KOPT-K1 (cell line): ENCODE measurements around the gene ITIH5.

ENCODE experiments used
- H3K27ac ChIP-seq: fragments of 200-600 bp; sonication (generic); 2 replicates; pipeline ENCODE4 v1.5.1; 2016; ENCODE audit warnings: antibody characterized with exemption, mild to moderate bottlenecking, low read depth, low read length; ENCODE audit not compliant: poor library complexity, severe bottlenecking
- H3K36me3 ChIP-seq: fragments of 200-600 bp; sonication (generic); 2 replicates; pipeline ENCODE4 v1.5.1; 2017; ENCODE audit warnings: antibody characterized with exemption, mild to moderate bottlenecking, low read length, moderate library complexity; ENCODE audit not compliant: insufficient read depth
- H3K9me3 ChIP-seq: fragments of 200-600 bp; sonication (generic); 2 replicates; pipeline ENCODE4 v1.5.1; 2017; ENCODE audit warnings: antibody characterized with exemption, low read length, mild to moderate bottlenecking; ENCODE audit not compliant: insufficient read depth, poor library complexity, severe bottlenecking

ITIH5 gene

DNA sequence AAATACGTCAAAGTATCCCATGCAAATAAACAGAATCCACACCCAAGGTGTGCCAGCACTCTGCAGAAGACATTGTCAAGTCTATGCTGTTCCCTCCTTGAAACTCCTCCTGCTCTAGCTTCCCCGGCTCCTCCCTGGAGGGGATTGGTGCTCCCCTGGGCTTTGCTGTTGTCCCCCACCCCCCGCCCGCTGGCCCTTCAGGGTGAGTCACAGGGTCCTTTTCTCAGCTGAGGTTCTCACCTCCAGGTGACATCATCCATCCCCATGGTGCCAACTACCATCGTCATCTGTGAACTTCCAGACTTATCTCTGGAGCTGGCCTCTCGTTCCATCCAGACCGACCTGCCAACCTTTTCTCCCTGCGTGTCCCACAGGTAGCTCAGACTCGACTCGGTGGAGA lies 77.0 kb downstream of the ITIH5 start:
- no peaks in the 10 kb centered on the region for H3K9me3 ChIP-seq
- H3K36me3 ChIP-seq = no peaks in the 10 kb centered on the region
- no peak overlapping the region for H3K27ac ChIP-seq

DNA sequence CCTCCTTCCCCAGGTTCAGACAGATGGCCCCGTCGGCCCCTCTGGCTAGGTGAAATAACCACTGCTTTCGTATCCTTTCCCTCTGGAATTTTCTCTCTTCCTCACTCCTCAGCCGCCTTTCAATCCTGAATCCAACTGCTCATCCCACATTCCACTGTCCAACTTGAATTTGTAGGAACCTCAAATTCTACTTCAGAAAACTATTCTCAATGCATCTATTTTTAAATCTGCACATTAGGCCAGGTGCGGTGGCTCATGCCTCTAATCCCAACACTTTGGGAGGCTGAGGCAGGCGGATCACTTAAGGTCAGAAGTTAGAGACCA lies 78.9 kb downstream of the ITIH5 start:
- no peaks in the 10 kb centered on the region for H3K9me3 ChIP-seq
- H3K27ac ChIP-seq = no peak overlapping the region
- H3K36me3 ChIP-seq = no peaks in the 10 kb centered on the region

DNA sequence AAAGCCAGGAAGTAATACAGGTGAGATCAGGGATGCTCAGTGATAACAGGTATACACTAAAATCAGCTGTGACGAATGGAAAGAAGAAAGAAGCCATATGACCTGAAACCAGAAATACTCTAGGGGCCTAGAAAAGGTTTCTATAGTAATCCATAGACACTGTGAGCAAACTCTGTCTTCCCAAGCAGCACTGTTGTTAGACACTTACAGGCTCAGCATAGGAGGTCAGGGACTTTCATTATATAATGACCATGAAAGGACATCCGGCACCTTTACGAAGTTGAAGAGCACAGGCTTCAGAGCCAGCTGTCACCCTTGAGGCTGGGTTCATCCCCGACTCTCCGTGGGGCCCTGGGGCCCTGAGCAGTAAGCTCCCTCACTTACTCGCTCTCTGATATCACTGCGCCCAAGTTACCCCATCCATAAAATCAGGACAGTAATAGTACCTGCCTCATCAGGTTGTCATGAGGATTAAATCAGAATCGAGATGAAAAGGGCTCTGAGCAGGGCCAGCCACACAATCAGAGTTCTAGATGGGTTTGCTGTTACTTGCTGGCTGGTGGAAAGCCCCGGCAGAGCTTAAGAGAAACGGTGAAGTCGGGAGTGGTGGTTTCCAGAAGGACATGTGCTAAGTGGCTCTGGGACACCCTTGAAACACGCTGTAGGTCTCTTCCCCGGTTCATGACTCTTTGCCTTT lies 79.5 kb downstream of the ITIH5 start:
- Histone ChIP-seq H3K27ac (no peak overlapping the region), H3K9me3 (no peaks in the 10 kb centered on the region), H3K36me3 (no peaks in the 10 kb centered on the region)

DNA sequence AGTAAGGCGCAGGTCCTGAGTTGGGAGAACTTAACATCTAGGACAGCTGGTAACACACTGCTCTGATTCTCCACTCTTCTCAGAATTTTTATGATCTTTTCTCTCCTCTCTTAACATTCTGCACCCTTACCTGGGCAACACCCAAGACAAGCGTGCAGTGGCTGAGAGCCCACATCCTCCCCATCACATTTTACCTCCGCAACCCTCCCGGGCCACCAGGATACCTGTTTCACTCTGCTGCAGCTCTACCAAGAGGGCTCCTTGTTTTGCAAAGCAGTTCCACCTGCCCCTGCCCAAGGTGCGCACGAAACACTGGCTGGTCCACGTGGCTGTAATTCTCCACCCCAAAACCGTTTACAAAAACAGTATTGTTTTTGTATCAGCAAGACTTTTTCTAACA lies 81.5 kb downstream of the ITIH5 start:
- Histone ChIP-seq H3K27ac (no peak overlapping the region), H3K36me3 (no peaks in the 10 kb centered on the region), H3K9me3 (no peaks in the 10 kb centered on the region)

DNA sequence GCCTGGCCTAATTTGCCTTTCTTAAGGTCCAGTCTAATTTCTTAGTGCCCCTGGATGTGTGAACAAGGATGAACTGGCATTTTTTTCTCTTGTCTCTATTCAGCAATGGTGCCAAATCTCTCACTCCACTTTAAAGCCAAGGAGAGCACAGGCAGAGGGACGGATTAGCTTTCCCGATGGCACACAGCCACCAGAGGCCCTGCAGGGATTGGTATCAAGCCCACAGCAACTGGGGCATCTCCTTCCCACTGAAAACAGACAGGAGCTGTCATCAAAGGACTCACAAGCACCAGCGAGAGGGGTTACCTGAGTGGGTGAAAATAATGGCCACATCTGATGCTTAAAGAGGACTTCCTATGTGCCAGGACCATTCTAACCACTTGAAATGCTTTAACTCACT lies 83.1 kb downstream of the ITIH5 start:
- H3K9me3 ChIP-seq = no peaks in the 10 kb centered on the region
- H3K36me3 ChIP-seq = no peaks in the 10 kb centered on the region
- H3K27ac ChIP-seq = no peak overlapping the region

DNA sequence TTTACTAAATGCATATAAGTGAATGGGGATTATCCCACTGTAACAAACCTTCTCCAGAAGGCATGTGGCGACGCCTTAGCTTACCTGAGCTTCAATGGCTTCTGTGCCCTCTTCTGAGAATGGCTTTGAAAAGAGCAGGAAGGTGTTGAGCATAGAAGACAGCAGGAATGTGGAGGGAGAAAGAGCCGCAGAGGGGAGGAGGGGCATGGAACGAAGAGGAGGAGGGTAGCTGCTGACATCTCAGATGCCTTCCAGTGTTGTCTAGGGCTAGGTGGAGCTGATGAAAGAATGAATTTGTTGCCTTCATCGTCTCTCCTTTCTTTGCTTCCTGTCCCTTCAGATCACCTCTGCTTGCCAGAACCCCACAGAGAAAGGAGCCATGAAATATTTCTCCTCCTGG lies 86.2 kb downstream of the ITIH5 start:
- H3K9me3 ChIP-seq = no peaks in the 10 kb centered on the region
- H3K36me3 ChIP-seq = no peaks in the 10 kb centered on the region
- no peak overlapping the region for H3K27ac ChIP-seq

DNA sequence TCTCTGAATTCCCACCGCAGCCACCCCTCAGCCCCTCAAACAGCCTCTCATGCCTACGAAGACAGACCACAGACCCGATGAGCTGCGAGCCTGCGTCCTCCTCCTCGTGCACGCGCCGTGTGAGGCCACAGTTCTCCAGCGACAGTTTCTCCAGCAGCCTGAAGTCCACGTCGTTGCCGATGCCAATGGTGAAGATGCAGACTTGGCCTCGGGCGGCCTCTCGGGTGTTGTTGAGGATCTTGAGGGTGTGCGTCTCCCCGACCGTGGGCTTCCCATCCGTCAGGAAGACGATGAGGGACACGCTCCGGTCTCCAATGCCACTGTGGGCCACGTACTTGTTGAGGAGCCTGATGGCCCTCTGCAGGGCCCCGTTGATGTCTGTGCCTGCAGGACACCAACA lies 87.1 kb downstream of the ITIH5 start:
- Histone ChIP-seq H3K36me3 (no peaks in the 10 kb centered on the region), H3K27ac (no peak overlapping the region), H3K9me3 (no peaks in the 10 kb centered on the region)

DNA sequence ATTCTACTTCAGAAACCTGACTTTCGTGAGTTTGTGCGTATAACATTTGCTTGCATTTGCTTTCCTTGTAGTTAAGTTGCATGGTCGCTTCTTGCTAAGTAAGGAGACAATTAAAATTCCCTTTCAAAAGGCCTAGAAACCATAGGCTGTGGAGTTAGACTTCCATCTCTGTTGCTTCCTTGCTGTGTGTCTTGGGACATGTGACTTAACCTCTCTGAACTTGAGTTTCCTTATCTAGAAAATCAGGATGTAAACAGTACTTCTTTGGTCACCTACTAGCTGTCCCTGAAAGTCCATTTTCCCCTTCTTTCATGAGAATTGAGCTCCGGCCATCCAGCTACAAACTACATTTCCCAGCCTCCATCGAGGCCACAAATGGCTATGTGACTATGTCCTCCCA lies 89.2 kb downstream of the ITIH5 start:
- Histone ChIP-seq H3K27ac (no peak overlapping the region), H3K36me3 (no peaks in the 10 kb centered on the region), H3K9me3 (no peaks in the 10 kb centered on the region)

DNA sequence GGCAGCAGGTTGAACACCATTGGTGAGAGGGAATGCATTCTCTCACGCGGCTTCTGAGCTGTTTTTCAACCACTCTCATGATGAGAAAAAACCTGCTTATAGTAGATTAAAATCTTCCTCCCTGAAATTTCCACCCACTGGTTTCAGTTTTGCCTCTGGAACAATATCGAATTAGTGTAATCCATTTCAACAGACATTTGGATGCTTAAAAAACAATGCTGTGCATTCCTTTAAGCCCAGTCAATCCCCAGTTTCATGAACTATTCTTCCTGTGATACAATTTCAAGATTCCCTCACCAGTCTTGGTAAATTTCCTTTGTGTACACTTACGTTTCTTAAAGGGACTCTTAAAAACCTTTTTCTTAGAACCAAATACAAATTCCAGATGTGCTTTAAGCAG lies 89.6 kb downstream of the ITIH5 start:
- Histone ChIP-seq H3K36me3 (no peaks in the 10 kb centered on the region), H3K27ac (no peak overlapping the region), H3K9me3 (no peaks in the 10 kb centered on the region)

DNA sequence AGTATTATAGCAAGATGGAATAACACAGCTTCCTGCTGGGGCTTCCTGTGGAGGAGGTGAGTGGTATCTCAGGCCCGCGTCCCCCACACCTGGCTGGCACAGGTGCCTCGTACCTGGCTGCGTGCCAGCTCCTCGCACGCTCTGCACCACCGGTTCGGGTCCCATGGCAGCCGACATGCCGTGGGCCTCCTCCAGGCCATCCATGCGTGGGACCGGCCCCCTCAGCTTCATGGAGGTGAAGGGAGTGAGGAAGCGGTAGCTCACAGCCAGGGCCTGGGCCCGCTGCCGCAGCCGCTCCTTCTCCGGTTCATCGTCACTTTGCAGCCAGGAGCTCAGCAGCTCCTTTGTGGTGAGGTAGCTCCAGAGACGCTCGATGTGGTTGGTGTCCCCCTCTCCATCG lies 90.4 kb downstream of the ITIH5 start:
- Histone ChIP-seq H3K27ac (no peak overlapping the region), H3K9me3 (no peaks in the 10 kb centered on the region), H3K36me3 (no peaks in the 10 kb centered on the region)

DNA sequence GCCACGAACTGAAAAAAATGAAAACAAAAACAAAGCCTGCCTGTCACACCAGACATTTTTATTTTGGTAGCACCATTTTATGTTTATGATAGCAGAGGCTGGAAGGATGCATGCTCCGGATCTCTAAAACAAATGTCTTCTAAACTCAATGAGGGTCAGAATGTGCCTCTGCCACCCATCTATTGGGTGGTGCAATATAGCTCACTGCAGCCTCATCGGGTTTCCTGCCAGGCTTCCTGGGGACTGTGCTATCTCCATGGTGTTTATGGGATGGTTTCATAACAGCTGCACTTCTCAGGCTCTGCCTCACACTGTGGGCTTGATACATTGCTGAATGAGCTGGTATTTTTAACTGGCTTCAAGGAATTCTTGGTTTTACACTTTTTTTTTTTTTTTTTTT lies 94.4 kb downstream of the ITIH5 start:
- Histone ChIP-seq H3K9me3 (no peaks in the 10 kb centered on the region), H3K27ac (no peak overlapping the region)

DNA sequence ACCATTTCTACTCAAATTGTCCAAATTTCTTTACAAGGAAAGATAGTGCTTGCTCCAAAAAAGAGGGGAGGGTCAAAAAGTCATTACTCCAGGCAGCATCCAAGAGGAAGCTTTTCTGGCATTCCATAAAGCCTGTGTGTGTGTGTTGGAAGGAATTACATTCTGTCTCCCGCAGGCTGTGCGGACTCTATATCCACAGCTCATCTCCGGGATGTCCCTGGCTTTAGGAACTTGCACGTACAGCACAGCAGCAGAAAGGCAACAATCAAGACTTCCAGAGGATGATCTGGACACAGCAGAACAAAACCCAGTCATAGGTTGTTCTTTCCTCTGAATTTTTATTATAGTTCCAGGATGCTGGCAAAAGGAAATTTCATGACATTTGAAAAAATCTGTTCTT lies 94.8 kb downstream of the ITIH5 start:
- H3K9me3 ChIP-seq = no peaks in the 10 kb centered on the region
- no peak overlapping the region for H3K27ac ChIP-seq
- H3K36me3 ChIP-seq = no peaks in the 10 kb centered on the region

More for the DNA sequence above, 94.4 kb downstream of the ITIH5 start:
- H3K36me3 ChIP-seq = no peaks in the 10 kb centered on the region

DNA sequence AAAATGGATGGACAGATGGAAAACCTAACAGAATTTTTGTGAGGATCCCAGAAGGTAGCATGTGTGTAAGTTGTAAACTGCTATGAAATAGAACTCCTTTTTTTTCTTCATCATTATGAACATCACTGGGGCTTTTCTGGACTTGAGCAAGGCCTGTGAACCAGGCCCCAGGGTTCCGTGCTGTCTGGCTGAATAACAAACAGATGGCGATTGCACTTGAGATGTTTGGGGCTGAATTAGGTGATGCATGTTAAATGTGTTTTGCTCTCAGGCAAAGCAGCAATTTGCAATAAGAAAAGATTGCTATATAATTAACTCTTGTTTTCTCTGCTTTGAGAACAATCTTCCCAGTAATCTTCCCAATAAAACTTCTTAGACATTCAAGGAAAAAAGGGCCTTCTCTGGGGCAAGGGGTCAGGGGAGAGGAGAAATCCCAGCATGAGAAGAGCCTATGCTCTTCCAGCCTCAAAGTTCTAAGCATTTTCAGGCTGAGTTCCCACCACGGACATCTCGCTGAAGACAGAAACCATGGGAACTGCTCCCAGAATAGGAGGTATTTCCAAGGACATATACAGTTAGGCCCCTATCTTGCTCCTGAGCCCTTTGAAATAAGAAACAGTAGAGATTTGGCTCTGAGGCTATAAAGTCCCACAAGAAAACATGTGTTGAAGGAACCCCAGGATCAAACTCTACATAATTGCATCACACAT lies 98.7 kb downstream of the ITIH5 start:
- H3K27ac ChIP-seq = no peak overlapping the region
- H3K9me3 ChIP-seq = no peaks in the 10 kb centered on the region
- H3K36me3 ChIP-seq = no peaks in the 10 kb centered on the region

DNA sequence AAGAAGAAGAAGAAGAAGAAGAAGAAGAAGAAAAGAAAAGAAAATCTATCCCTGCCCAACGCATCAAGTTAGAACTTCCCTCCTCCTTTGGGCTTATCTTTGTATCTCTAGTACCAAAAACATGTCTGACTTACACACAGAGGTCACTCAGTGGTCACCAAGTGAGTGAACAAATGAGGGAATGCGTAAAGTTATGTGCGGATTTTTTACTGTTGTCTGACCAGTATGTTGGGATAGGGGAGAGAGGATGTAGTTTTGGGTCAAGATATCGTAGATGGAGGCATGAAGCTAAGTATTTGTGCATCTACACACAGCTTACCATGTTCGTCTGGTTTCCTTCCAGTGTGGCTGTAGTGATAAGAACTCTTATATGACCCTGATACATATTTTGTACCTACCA lies 99.9 kb downstream of the ITIH5 start:
- no peaks in the 10 kb centered on the region for H3K9me3 ChIP-seq
- no peaks in the 10 kb centered on the region for H3K36me3 ChIP-seq
- H3K27ac ChIP-seq = no peak overlapping the region

DNA sequence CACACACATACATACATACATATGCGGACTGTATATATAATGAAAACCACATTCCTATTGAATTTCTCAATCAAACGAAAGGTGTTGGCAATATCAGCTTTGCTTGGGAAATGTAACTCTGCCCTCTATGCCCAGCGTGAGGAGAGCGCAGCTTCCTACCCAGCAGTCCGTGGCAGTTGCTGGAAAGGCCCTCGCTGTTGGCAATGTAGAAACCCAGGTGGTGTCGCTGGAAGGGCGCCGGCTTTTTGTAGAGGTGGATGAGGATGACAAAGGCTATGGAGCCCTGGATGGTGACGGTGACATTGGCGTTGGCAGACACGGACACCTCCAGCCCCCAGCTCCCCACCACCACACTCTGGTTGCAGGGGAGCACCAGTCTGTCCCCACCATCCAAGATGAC lies 100.9 kb downstream of the ITIH5 start:
- no peak overlapping the region for H3K27ac ChIP-seq
- no peaks in the 10 kb centered on the region for H3K9me3 ChIP-seq
- no peaks in the 10 kb centered on the region for H3K36me3 ChIP-seq

DNA sequence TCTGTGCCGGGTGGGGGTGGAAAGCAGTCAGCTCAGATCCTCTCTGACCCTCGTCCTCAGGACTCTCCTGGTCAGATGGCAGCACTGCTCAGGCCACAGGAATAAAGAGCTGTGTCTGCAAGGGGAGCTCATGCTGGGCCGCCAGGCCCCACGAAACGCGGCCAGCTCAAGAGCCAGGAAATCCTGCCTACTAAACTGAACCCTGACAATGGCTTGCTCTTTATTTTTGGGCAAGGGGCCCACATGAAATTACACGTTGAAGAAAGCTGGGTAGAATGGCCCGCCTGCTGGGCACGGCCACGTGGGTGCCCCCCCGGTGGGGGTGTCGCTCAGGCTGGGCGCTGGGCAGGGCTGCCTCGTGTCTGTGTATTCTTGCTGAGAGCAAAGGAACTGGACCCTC lies 103.0 kb downstream of the ITIH5 start:
- Histone ChIP-seq H3K36me3 (no peaks in the 10 kb centered on the region), H3K27ac (no peak overlapping the region), H3K9me3 (no peaks in the 10 kb centered on the region)
